Adipocyte (in vitro differentiated cells): Measurements from ENCODE around the gene NDUFV3.

ENCODE experiments used
- DNase-seq: peaks from one replicate; pipeline ENCODE4 v3.0.0-alpha.2; 2015; ENCODE audit warnings: low read depth
- H3K27me3 ChIP-seq: replicated peaks from 2 replicates; pipeline ENCODE4 v1.7.0; 2013; ENCODE audit warnings: mild to moderate bottlenecking, low read length, moderate library complexity; ENCODE audit not compliant: control insufficient read depth, insufficient read depth
- H3K36me3 ChIP-seq: 2 replicates; pipeline ENCODE4 v1.7.0; 2013; ENCODE audit warnings: low read length, mild to moderate bottlenecking, moderate library complexity; ENCODE audit not compliant: control insufficient read depth, insufficient read depth, severe bottlenecking
- H3K4me1 ChIP-seq: 2 replicates; pipeline ENCODE4 v1.7.0; 2013; ENCODE audit warnings: mild to moderate bottlenecking, low read length, moderate library complexity; ENCODE audit not compliant: control insufficient read depth, insufficient read depth
- H3K4me3 ChIP-seq: 2 replicates; pipeline ENCODE4 v1.7.0; 2013; ENCODE audit warnings: mild to moderate bottlenecking, low read length, moderate library complexity
- H3K9ac ChIP-seq: 2 replicates; pipeline ENCODE4 v1.7.0; 2013; ENCODE audit warnings: mild to moderate bottlenecking, low read length, moderate library complexity
- H3K9me3 ChIP-seq: 2 replicates; pipeline ENCODE4 v1.7.0; 2013; ENCODE audit warnings: mild to moderate bottlenecking, low read length, moderate library complexity; ENCODE audit not compliant: control insufficient read depth

Gene NDUFV3

DNA sequence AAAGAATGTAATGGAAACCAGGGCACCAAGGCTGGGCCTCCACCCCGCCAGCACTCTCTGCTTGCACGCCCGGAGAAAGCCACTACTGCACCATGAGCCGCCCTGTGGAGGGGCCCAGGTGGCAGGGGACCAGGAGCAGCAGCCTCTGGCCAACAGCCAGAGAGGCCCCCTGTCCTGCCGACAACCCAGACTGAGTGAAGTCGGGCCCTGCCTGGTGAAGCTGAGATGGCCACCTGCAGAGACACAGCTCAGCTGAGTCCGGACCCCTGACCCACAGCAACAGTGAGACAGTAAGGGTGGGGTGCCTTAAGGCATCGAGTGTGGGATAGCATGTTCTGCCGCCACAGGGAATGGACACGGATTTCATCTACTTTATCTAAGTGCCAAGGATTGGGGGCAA lies 42.6 kb upstream of the NDUFV3 start:
- peaks cover 87% of the 10 kb centered on the region for H3K36me3 ChIP-seq
- no peak overlapping the region for H3K4me3 ChIP-seq
- peaks cover 3% of the 10 kb centered on the region for H3K4me1 ChIP-seq
- no peaks in the 10 kb centered on the region for H3K9me3 ChIP-seq
- DNase-seq = no peak
- no peak overlapping the region for H3K9ac ChIP-seq
- H3K27me3 ChIP-seq = no peaks in the 10 kb centered on the region

- H3K9me3 ChIP-seq = no peaks in the 10 kb centered on the region
- no peaks in the 10 kb centered on the region for H3K4me1 ChIP-seq
- peaks cover 87% of the 10 kb centered on the region for H3K36me3 ChIP-seq
- no peaks in the 10 kb centered on the region for H3K27me3 ChIP-seq
- no peak overlapping the region for H3K9ac ChIP-seq
- DNase-seq = no peak
- no peak overlapping the region for H3K4me3 ChIP-seq
These were observed 42.2 kb upstream of the NDUFV3 start for GRCh38 chr21:42850866-42851391.

DNA sequence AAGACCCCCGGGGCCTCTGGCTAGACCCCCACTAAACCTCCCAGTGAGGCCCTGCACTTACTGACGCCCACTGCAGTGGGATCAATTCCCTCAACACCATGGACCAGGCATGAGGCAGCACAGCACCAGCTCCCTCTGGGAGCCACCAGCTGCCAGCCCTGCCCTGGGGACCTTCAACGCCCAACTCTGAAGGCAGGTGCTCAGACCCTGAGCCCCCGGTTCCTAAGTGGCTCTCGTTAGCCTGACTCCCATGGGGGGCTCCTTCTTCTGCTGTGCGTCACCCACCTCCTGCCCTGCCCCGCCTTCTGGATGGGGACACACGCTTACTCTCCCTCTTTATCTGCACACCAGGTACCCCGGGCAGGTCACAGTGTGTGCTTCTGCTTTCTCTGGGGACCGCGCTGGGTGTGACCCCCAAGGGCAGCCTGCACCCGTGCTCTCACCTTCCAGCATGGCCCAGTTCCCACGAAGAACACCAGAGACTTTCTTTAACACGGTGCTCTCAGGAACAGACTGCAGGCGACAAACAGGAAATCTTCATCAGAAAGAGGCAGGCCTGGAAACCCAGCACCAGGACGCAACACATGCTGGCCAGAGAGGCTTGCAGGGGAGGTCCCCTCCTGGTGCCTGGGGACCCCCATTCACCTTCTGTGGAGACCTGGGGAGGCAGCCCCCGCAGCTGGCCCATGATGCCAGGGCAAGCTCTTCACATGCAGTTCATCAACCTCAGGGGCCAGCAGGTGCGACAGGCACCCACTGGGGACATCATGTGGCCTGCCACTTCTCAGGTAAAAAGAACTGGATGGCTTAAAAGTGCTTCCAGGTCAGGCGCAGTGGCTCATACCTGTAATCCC lies 41.1 kb upstream of the NDUFV3 start:
- DNase-seq = no peak
- H3K27me3 ChIP-seq = no peaks in the 10 kb centered on the region
- peaks cover 91% of the 10 kb centered on the region for H3K36me3 ChIP-seq
- no peak overlapping the region for H3K4me3 ChIP-seq
- no peak overlapping the region for H3K9ac ChIP-seq
- H3K4me1 ChIP-seq = no peaks in the 10 kb centered on the region
- H3K9me3 ChIP-seq = no peaks in the 10 kb centered on the region

- H3K4me1 ChIP-seq = no peaks in the 10 kb centered on the region
- peaks cover 92% of the 10 kb centered on the region for H3K36me3 ChIP-seq
- no peak overlapping the region for H3K4me3 ChIP-seq
- H3K9ac ChIP-seq = no peak overlapping the region
- no peaks in the 10 kb centered on the region for H3K9me3 ChIP-seq
- no peaks in the 10 kb centered on the region for H3K27me3 ChIP-seq
- no peak for DNase-seq
These were observed 40.1 kb upstream of the NDUFV3 start for GRCh38 chr21:42852925-42853570.

- no peaks in the 10 kb centered on the region for H3K4me1 ChIP-seq
- H3K36me3 ChIP-seq = peaks cover 96% of the 10 kb centered on the region
- H3K9ac ChIP-seq = no peak overlapping the region
- no peaks in the 10 kb centered on the region for H3K27me3 ChIP-seq
- DNase-seq = no peak
- no peaks in the 10 kb centered on the region for H3K9me3 ChIP-seq
- H3K4me3 ChIP-seq = no peak overlapping the region
These were observed 39.5 kb upstream of the NDUFV3 start for GRCh38 chr21:42853621-42854020.

DNA sequence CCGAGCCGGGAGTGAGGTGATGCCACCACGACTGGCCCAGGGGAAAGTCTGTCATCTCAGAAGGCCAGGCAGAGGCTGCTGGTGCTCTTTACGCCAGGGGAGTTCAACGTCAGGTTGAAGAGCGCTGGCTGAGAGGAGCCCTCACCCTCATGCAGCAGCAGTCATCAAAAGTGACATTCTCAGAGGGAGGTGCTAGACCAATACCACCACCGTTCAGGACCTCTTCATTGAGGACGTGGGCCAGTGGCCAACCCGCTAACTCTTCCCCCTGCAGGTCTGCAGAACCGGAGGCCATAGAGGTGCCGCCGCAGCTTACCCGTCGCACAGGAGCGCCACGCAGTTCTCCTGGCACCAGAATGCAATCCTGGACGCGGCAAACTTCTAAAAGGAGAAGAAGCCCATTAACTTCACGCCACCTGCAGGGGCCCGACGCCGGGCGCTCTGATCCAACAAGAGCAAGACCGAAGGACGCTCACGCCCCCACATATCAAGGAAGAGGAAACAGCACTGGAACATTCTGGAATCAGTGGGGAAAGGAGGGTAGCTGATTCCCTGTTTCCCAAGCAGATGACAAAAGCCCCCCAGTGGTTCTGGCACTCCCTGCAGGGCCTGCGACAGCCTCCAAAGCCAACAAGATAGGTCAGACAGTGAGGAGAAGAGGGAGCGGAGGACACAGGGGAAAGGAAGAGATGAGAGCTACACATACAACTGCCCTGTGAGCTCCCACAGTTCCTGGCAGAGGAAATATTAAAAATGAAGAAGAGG lies 38.7 kb upstream of the NDUFV3 start:
- peaks cover 98% of the 10 kb centered on the region for H3K36me3 ChIP-seq
- H3K27me3 ChIP-seq = no peaks in the 10 kb centered on the region
- no peaks in the 10 kb centered on the region for H3K9me3 ChIP-seq
- no peak for DNase-seq
- H3K4me3 ChIP-seq = no peak overlapping the region
- H3K4me1 ChIP-seq = no peaks in the 10 kb centered on the region
- no peak overlapping the region for H3K9ac ChIP-seq

DNA sequence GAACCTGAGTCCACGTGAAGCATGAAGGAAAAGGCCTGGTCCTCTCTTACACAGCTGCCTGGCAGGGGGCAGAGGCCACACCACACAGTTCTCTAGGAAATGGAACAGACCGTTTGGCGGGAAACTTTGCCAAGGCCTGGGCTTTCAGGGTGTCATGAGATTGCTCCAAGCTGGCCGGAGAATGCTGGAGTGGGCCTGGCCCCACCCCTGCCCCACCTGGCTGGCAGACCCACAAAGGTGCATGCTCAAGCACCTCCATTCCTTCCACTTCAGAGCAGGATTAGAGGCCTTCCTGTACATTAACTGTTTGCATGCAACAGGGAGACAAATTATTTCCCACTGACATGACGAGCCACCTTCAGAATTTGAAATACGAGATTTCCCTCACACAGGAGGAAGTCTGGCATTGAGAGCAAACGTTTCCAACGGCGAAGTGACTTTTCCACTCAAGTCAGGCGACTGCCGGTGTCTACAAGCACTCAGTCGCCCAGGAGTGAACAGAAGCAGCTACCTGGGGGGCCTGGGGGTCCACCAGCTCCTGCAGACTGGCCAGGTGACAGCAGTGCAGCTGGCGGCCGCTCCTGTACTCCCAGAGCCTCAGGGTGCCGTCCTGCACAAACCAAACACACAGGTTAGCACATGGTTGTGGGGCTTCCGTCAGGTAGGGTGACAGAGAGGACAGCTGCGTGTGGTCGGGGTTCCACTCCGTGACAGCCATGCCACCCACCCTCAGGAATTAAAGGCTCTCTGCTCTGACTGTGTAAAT lies 37.8 kb upstream of the NDUFV3 start:
- Histone ChIP-seq H3K9ac (no peak overlapping the region), H3K4me1 (no peaks in the 10 kb centered on the region), H3K4me3 (no peak overlapping the region), H3K9me3 (no peaks in the 10 kb centered on the region), H3K27me3 (no peaks in the 10 kb centered on the region), H3K36me3 (peaks cover 96% of the 10 kb centered on the region)
- DNase-seq = no peak

DNA sequence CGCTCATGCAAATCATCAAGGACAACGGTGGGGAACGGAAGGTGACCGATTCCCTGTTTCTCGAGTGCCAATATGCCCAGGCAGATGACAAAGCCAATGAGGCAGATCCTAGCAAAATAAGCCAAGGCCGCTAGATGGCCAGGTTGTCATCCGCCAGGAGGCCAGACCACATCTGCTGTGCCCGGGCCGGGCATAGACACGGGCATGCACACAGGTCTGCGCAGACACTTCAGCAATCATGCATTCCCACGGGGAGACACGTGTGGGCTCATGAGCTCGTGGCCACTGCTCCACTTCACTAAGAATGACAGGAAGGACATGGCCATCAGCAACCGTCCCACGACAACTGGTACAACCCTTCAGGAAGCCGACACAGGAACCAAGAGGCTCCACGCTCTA lies 37.2 kb upstream of the NDUFV3 start:
- H3K4me3 ChIP-seq = no peak overlapping the region
- no peak overlapping the region for H3K9ac ChIP-seq
- DNase-seq = no peak
- H3K4me1 ChIP-seq = no peaks in the 10 kb centered on the region
- H3K36me3 ChIP-seq = peaks cover 95% of the 10 kb centered on the region
- H3K27me3 ChIP-seq = no peaks in the 10 kb centered on the region
- no peaks in the 10 kb centered on the region for H3K9me3 ChIP-seq

- Histone ChIP-seq H3K4me1 (no peaks in the 10 kb centered on the region), H3K9me3 (no peaks in the 10 kb centered on the region), H3K36me3 (peaks cover 91% of the 10 kb centered on the region), H3K4me3 (no peak overlapping the region), H3K27me3 (no peaks in the 10 kb centered on the region), H3K9ac (no peak overlapping the region)
- DNase-seq = no peak
These were observed 35.9 kb upstream of the NDUFV3 start for GRCh38 chr21:42857216-42857615.

GRCh38 chr21:42858185-42858847 lies 34.8 kb upstream of the NDUFV3 start:
- H3K9ac ChIP-seq = no peak overlapping the region
- H3K4me3 ChIP-seq = no peak overlapping the region
- no peaks in the 10 kb centered on the region for H3K9me3 ChIP-seq
- peaks cover 92% of the 10 kb centered on the region for H3K36me3 ChIP-seq
- DNase-seq = no peak
- no peaks in the 10 kb centered on the region for H3K4me1 ChIP-seq
- no peaks in the 10 kb centered on the region for H3K27me3 ChIP-seq
